Measurements from ENCODE around the gene MAMDC2.
A peak's percentile ranks its signal among the peaks of the same experiment; 100 is the strongest.

Gene MAMDC2

GRCh38 chr9:70094747-70095146 lies 51.1 kb downstream of the MAMDC2 start:
- Histone ChIP-seq H3K27ac (ENCODE audit: low read length) (peak overlapping the region; percentile 68; the same call in 1 of the 2 replicates), H3K4me1 (ENCODE audit: low read length) (peaks cover 12% of the 10 kb centered on the region), H3F3A (ENCODE audit: insufficient read depth, low read length) (peaks cover 3% of the 10 kb centered on the region; the same call in 1 of the 2 replicates), H3K9ac (ENCODE audit: low read length) (no peak overlapping the region), H4K20me1 (ENCODE audit: insufficient read depth, low read length) (no peaks in the 10 kb centered on the region), H3K9me2 (replicated peaks; ENCODE audit: insufficient read depth, low read length) (no peaks in the 10 kb centered on the region), H3K36me3 (replicated peaks; ENCODE audit: insufficient read depth, low read length) (no peaks in the 10 kb centered on the region), H3K27me3 (replicated peaks; ENCODE audit: insufficient read depth, low read length) (no peaks in the 10 kb centered on the region), H3K4me2 (ENCODE audit: low read depth, low read length) (no peak overlapping the region), H3K4me3 (ENCODE audit: low read length) (no peak overlapping the region), H3K9me3 (replicated peaks; ENCODE audit: insufficient read depth, low read length) (no peaks in the 10 kb centered on the region), H3K79me2 (ENCODE audit: low read length) (peaks cover 4% of the 10 kb centered on the region; the same call in 1 of the 2 replicates), H2AFZ (ENCODE audit: low read length) (no peak overlapping the region)
- no peak for TF ChIP-seq EZH2phosphoT487 (IDR thresholded peaks at IDR 0.05; ENCODE audit: low read length)
- no peak for TF ChIP-seq EZH2 (optimal IDR thresholded peaks at IDR 0.05; ENCODE audit: low read depth, low read length)
- no peak for TF ChIP-seq CTCF (IDR thresholded peaks at IDR 0.05; ENCODE audit: low read length)
- DNase-seq = no peak

GRCh38 chr9:70097187-70097586 lies 53.5 kb downstream of the MAMDC2 start:
- Histone ChIP-seq H4K20me1 (ENCODE audit: insufficient read depth, low read length) (no peaks in the 10 kb centered on the region), H3K9me2 (replicated peaks; ENCODE audit: insufficient read depth, low read length) (no peaks in the 10 kb centered on the region), H3F3A (ENCODE audit: insufficient read depth, low read length) (peaks cover 3% of the 10 kb centered on the region; the same call in 1 of the 2 replicates), H3K4me2 (ENCODE audit: low read depth, low read length) (no peak overlapping the region), H3K9me3 (replicated peaks; ENCODE audit: insufficient read depth, low read length) (no peaks in the 10 kb centered on the region), H3K79me2 (ENCODE audit: low read length) (peaks cover 7% of the 10 kb centered on the region; the same call in 1 of the 2 replicates), H3K27me3 (replicated peaks; ENCODE audit: insufficient read depth, low read length) (no peaks in the 10 kb centered on the region), H3K4me1 (ENCODE audit: low read length) (peaks cover 12% of the 10 kb centered on the region), H3K9ac (ENCODE audit: low read length) (no peak overlapping the region), H2AFZ (ENCODE audit: low read length) (no peak overlapping the region), H3K4me3 (ENCODE audit: low read length) (no peak overlapping the region), H3K27ac (ENCODE audit: low read length) (no peak overlapping the region), H3K36me3 (replicated peaks; ENCODE audit: insufficient read depth, low read length) (no peaks in the 10 kb centered on the region)
- no peak for DNase-seq
- TF ChIP-seq EZH2 (optimal IDR thresholded peaks at IDR 0.05; ENCODE audit: low read depth, low read length) (no peak), CTCF (IDR thresholded peaks at IDR 0.05; ENCODE audit: low read length) (no peak), EZH2phosphoT487 (IDR thresholded peaks at IDR 0.05; ENCODE audit: low read length) (no peak)

- no peak overlapping the region for H2AFZ ChIP-seq (ENCODE audit: low read length)
- H3F3A ChIP-seq (ENCODE audit: insufficient read depth, low read length) = no peaks in the 10 kb centered on the region
- DNase-seq = no peak
- no peaks in the 10 kb centered on the region for H4K20me1 ChIP-seq (ENCODE audit: insufficient read depth, low read length)
- H3K9me3 ChIP-seq (replicated peaks; ENCODE audit: insufficient read depth, low read length) = no peaks in the 10 kb centered on the region
- H3K79me2 ChIP-seq (ENCODE audit: low read length) = peaks cover 6% of the 10 kb centered on the region; the same call in 1 of the 2 replicates
- no peak overlapping the region for H3K4me2 ChIP-seq (ENCODE audit: low read depth, low read length)
- H3K27me3 ChIP-seq (replicated peaks; ENCODE audit: insufficient read depth, low read length) = no peaks in the 10 kb centered on the region
- H3K9me2 ChIP-seq (replicated peaks; ENCODE audit: insufficient read depth, low read length) = no peaks in the 10 kb centered on the region
- no peak overlapping the region for H3K9ac ChIP-seq (ENCODE audit: low read length)
- TF ChIP-seq EZH2phosphoT487 (IDR thresholded peaks at IDR 0.05; ENCODE audit: low read length) = no peak
- TF ChIP-seq EZH2 (optimal IDR thresholded peaks at IDR 0.05; ENCODE audit: low read depth, low read length) = no peak
- no peak for TF ChIP-seq CTCF (IDR thresholded peaks at IDR 0.05; ENCODE audit: low read length)
- H3K4me1 ChIP-seq (ENCODE audit: low read length) = no peaks in the 10 kb centered on the region
- H3K4me3 ChIP-seq (ENCODE audit: low read length) = no peak overlapping the region
- H3K27ac ChIP-seq (ENCODE audit: low read length) = no peak overlapping the region
- no peaks in the 10 kb centered on the region for H3K36me3 ChIP-seq (replicated peaks; ENCODE audit: insufficient read depth, low read length)
These were observed 56.7 kb downstream of the MAMDC2 start for GRCh38 chr9:70100362-70100761.
